HEK293 (cell line): Measurements from ENCODE around the gene GPR85.

Experiments used
- CTCF ChIA-PET: fragments of 350-600 bp; formaldehyde crosslinking; extraction: SDS; loops from one replicate; lab custom pipeline; 2021; ENCODE audit warnings: antibody characterized with exemption; lab: Yijun Ruan, JAX
- POLR2A ChIA-PET: fragments of 300-600 bp; formaldehyde crosslinking; extraction: SDS; loops from one replicate; lab custom pipeline; 2020; ENCODE audit warnings: antibody characterized with exemption, inconsistent platforms; lab: Yijun Ruan, JAX
- H3K27ac ChIP-seq: fragments of 200-500 bp; sonication (Bioruptor generic); 2 replicates; pipeline ENCODE4 v1.5.1; 2014; ENCODE audit warnings: low read depth, low read length, control low read depth, inconsistent platforms; ENCODE audit errors: extremely low read depth
- H3K36me3 ChIP-seq, 2 experiments: fragments of 200-500 bp in 1 of 2; sonication (Bioruptor generic) in 1 of 2; 1 replicate in 1 of 2; 2 replicates in 1 of 2; pipeline ENCODE4 v1.5.1; 2014 to 2017; ENCODE audit warnings: inconsistent platforms in 2 of 2, low read length in 2 of 2; ENCODE audit not compliant: control insufficient read depth in 2 of 2, insufficient read depth in 1 of 2
- H3K4me1 ChIP-seq: fragments of 200-500 bp; sonication (Bioruptor generic); 2 replicates; pipeline ENCODE4 v1.5.1; 2014; ENCODE audit warnings: mild to moderate bottlenecking, low read length, inconsistent platforms; ENCODE audit not compliant: control insufficient read depth, insufficient read depth
- H3K4me3 ChIP-seq: 2 replicates; pipeline ENCODE4 v1.5.1; 2011; ENCODE audit warnings: low read depth, mild to moderate bottlenecking, control low read depth, low read length, moderate library complexity
- H3K9me3 ChIP-seq: fragments of 200-500 bp; sonication (Bioruptor generic); 2 replicates; pipeline ENCODE4 v1.5.1; 2014; ENCODE audit warnings: low read depth, low read length, inconsistent platforms; ENCODE audit not compliant: control insufficient read depth, insufficient read depth
- KLF9 ChIP-seq: fragments of 450-650 bp; formaldehyde crosslinking; IDR thresholded peaks from 2 replicates; pipeline ENCODE4 v1.5.1; 2016; ENCODE audit warnings: missing biosample characterization, missing genetic modification characterization, low read depth
- PRDM1 ChIP-seq: fragments of 450-650 bp; formaldehyde crosslinking; IDR thresholded peaks from 2 replicates; pipeline ENCODE4; 2016; ENCODE audit warnings: missing biosample characterization, missing genetic modification characterization
- SP2 ChIP-seq: fragments of 450-650 bp; formaldehyde crosslinking; IDR thresholded peaks from 2 replicates; pipeline ENCODE4 v1.5.1; 2016; ENCODE audit warnings: missing biosample characterization, missing genetic modification characterization
- ZNF132 ChIP-seq: fragments of 450-650 bp; formaldehyde crosslinking; IDR thresholded peaks from 2 replicates; pipeline ENCODE4 v1.5.1; 2017; ENCODE audit warnings: missing biosample characterization, missing genetic modification characterization, borderline replicate concordance
- ZNF155 ChIP-seq: fragments of 450-650 bp; formaldehyde crosslinking; IDR thresholded peaks from 2 replicates; pipeline ENCODE4 v1.5.1; 2016; ENCODE audit warnings: missing biosample characterization, missing genetic modification characterization
- ZNF211 ChIP-seq: fragments of 450-650 bp; formaldehyde crosslinking; IDR thresholded peaks from 2 replicates; pipeline ENCODE4 v1.5.1; 2016; ENCODE audit warnings: low read depth, missing biosample characterization, missing genetic modification characterization
- ZNF221 ChIP-seq: fragments of 450-650 bp; formaldehyde crosslinking; IDR thresholded peaks from 2 replicates; pipeline ENCODE4 v1.5.1; 2017; ENCODE audit warnings: missing biosample characterization, missing genetic modification characterization, borderline replicate concordance
- ZNF23 ChIP-seq: fragments of 450-650 bp; formaldehyde crosslinking; IDR thresholded peaks from 2 replicates; pipeline ENCODE4 v1.5.1; 2016; ENCODE audit warnings: missing biosample characterization, missing genetic modification characterization, borderline replicate concordance
- ZNF311 ChIP-seq: fragments of 450-650 bp; formaldehyde crosslinking; IDR thresholded peaks from 2 replicates; pipeline ENCODE4 v1.5.1; 2017; ENCODE audit warnings: missing biosample characterization, missing genetic modification characterization, borderline replicate concordance
- ZNF335 ChIP-seq: fragments of 450-650 bp; formaldehyde crosslinking; conservative IDR thresholded peaks from 2 replicates; pipeline ENCODE4 v1.5.1; 2016; ENCODE audit warnings: missing biosample characterization, missing genetic modification characterization
- ZNF514 ChIP-seq: fragments of 450-650 bp; formaldehyde crosslinking; IDR thresholded peaks from 2 replicates; pipeline ENCODE4 v1.5.1; 2016; ENCODE audit warnings: missing biosample characterization, missing genetic modification characterization
- ZNF518A ChIP-seq: fragments of 450-650 bp; formaldehyde crosslinking; conservative IDR thresholded peaks from 2 replicates; pipeline ENCODE4 v1.5.1; 2016; ENCODE audit warnings: low read depth, missing biosample characterization, missing genetic modification characterization
- ZNF544 ChIP-seq: fragments of 450-650 bp; formaldehyde crosslinking; IDR thresholded peaks from 2 replicates; pipeline ENCODE4 v1.5.0; 2017; ENCODE audit warnings: missing biosample characterization, missing genetic modification characterization
- ZNF555 ChIP-seq: fragments of 450-650 bp; formaldehyde crosslinking; conservative IDR thresholded peaks from 2 replicates; pipeline ENCODE4 v1.5.1; 2017; ENCODE audit warnings: missing biosample characterization, mild to moderate bottlenecking, missing genetic modification characterization, inconsistent platforms
- ZNF624 ChIP-seq: fragments of 450-650 bp; formaldehyde crosslinking; IDR thresholded peaks from 2 replicates; pipeline ENCODE4 v1.5.1; 2017; ENCODE audit warnings: missing biosample characterization, missing genetic modification characterization
- ZNF664 ChIP-seq: fragments of 450-650 bp; formaldehyde crosslinking; IDR thresholded peaks from 2 replicates; pipeline ENCODE4 v1.5.1; 2016; ENCODE audit warnings: missing biosample characterization, missing genetic modification characterization
- ZSCAN23 ChIP-seq: fragments of 450-650 bp; formaldehyde crosslinking; IDR thresholded peaks from 2 replicates; pipeline ENCODE4 v1.5.1; 2016; ENCODE audit warnings: missing biosample characterization, missing genetic modification characterization
- TF ChIP-seq, protein P1 (sequence below): fragments of 450-650 bp; formaldehyde crosslinking; IDR thresholded peaks from 2 replicates; pipeline ENCODE4 v1.5.1; 2017; ENCODE audit warnings: missing biosample characterization, missing genetic modification characterization
- TF ChIP-seq, protein P2 (sequence below): fragments of 450-650 bp; formaldehyde crosslinking; IDR thresholded peaks from 2 replicates; pipeline ENCODE4 v1.5.1; 2016; ENCODE audit warnings: missing biosample characterization, missing genetic modification characterization

The GPR85 gene

GRCh38 chr7:113087071-113087998 lies 708 bp upstream of the GPR85 start:
- Histone ChIP-seq H3K4me3 (no peak overlapping the region), H3K9me3 (no peaks in the 10 kb centered on the region), H3K36me3 (no peaks in the 10 kb centered on the region), H3K4me1 (no peaks in the 10 kb centered on the region; the same call in 1 of the 2 replicates), H3K27ac (no peak overlapping the region)
- POLR2A ChIA-PET: interaction anchor here (1.3 to 1.6 kb wide), 3 partner anchors 13 to 147 kb away, joined by 4 to 8 read pairs (median 5); partner anchors contain the start of gene SMIM30
- TF ChIP-seq ZNF221 (tag by site-specific recombination) (no peak), ZNF555 (tag by site-specific recombination) (no peak), KLF9 (tag by site-specific recombination) (no peak), ZNF132 (tag by site-specific recombination) (no peak), ZNF23 (no peak), SP2 (tag by site-specific recombination) (0 out of 2 replicates have a peak, but pooled peaks have one; percentile 16), ZSCAN23 (no peak), ZNF624 (tag by site-specific recombination) (no peak), ZNF311 (tag by site-specific recombination) (no peak), PRDM1 (tag by site-specific recombination) (peak; percentile 12; the same call in 1 of the 2 replicates), ZNF664 (tag by site-specific recombination) (no peak), ZNF335 (peak; percentile 24), ZNF514 (tag by site-specific recombination) (no peak), ZNF544 (tag by site-specific recombination) (no peak), ZNF518A (tag by site-specific recombination) (no peak), ZNF211 (tag by site-specific recombination) (no peak), ZNF155 (tag by site-specific recombination) (no peak)
- TF ChIP-seq, protein P1, sequence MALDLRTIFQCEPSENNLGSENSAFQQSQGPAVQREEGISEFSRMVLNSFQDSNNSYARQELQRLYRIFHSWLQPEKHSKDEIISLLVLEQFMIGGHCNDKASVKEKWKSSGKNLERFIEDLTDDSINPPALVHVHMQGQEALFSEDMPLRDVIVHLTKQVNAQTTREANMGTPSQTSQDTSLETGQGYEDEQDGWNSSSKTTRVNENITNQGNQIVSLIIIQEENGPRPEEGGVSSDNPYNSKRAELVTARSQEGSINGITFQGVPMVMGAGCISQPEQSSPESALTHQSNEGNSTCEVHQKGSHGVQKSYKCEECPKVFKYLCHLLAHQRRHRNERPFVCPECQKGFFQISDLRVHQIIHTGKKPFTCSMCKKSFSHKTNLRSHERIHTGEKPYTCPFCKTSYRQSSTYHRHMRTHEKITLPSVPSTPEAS (tag by site-specific recombination): no peak
- TF ChIP-seq, protein P2, sequence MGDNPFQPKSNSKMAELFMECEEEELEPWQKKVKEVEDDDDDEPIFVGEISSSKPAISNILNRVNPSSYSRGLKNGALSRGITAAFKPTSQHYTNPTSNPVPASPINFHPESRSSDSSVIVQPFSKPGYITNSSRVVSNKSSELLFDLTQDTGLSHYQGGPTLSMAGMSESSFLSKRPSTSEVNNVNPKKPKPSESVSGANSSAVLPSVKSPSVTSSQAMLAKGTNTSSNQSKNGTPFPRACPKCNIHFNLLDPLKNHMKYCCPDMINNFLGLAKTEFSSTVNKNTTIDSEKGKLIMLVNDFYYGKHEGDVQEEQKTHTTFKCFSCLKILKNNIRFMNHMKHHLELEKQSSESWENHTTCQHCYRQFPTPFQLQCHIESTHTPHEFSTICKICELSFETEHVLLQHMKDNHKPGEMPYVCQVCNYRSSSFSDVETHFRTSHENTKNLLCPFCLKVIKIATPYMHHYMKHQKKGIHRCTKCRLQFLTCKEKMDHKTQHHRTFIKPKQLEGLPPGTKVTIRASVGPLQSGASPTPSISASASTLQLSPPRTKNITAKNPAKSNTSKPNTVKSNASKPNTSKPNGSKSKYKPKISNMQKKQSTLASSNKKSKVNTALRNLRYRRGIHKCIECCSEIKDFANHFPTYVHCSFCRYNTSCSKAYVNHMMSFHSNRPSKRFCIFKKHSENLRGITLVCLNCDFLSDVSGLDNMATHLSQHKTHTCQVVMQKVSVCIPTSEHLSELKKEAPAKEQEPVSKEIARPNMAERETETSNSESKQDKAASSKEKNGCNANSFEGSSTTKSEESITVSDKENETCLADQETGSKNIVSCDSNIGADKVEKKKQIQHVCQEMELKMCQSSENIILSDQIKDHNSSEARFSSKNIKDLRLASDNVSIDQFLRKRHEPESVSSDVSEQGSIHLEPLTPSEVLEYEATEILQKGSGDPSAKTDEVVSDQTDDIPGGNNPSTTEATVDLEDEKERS: no peak
- CTCF ChIA-PET: interaction anchor here (1.5 kb wide), 1 partner anchor 10 kb away, joined by 6 read pairs; no protein-coding TSS in a partner anchor
